ENCODE data around the gene RAD54L. TPM values are rescaled to one million over a fixed set of nuclear protein-coding genes. Genes with fewer than 3 reads are reported as not detected.
"Not testable (repeated sequence)": the region's sequence is repeated elsewhere in the genome, so short reads cannot be mapped to it uniquely, and the experiment has no call there.

RAD54L gene
- total and polyA plus RNA-seq, 2 donors (not counting 1 experiment from before 2014, with no cell fraction given) = 0.57 to 1.1 TPM

DNA sequence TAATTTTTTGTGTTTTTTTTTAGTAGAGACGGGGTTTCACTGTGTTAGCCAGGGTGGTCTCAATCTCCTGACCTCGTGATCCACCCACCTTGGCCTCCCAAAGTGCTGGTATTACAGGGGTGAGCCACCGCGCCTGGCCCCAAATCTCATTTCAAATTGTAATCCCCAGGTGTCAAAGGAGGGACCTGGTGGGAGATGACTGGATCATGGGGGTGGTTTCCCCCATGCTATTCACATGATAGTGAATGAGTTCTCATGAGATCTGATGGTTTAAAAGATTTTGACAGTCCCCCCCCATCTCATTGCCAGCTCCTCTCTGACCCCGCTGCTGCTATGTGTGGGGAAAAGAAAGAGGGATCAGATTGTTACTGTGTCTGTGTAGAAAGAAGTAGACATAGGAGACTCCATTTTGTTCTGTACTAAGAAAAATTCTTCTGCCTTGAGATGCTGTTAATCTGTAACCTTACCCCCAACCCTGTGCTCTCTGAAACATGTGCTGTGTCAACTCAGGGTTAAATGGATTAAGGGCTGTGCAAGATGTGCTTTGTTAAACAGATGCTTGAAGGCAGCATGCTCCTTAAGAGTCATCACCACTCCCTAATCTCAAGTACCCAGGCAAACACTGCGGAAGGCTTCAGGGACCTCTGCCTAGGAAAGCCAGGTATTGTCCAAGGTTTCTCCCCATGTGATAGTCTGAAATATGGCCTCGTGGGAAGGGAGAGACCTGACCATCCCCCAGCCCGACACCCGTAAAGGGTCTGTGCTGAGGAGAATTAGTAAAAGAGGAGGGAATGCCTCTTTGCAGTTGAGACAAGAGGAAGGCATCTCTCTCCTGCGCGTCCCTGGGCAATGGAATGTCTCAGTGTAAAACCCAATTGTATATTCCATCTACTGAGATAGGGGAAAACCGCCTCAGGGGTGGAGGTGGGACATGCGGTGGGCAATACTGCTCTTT is 72.7 kb downstream of the RAD54L start:
- H3K4me1 ChIP-seq (ENCODE audit: control insufficient read depth in 2 of 2, insufficient read depth in 2 of 2, low read length in 2 of 2); H3K9me3 Mint-ChIP-seq (ENCODE audit: insufficient read depth); H3K4me3 Mint-ChIP-seq; H3K27me3 Mint-ChIP-seq; H3K79me2 ChIP-seq (ENCODE audit: control insufficient read depth, insufficient read depth, low read length); H4K20me1 ChIP-seq (ENCODE audit: control insufficient read depth, insufficient read depth, low read length, poor library complexity, severe bottlenecking); H3K27me3 ChIP-seq (replicated peaks in 1 of 4; ENCODE audit: control extremely low read depth in 1 of 4, control insufficient read depth in 3 of 4, insufficient read depth in 4 of 4, low read length in 3 of 4); H3K27ac Mint-ChIP-seq; CTCF ChIA-PET; H2AFZ ChIP-seq (ENCODE audit: insufficient read depth, low read depth, low read length, poor library complexity, severe bottlenecking); H3K27ac ChIP-seq (ENCODE audit: low read length in 2 of 2); intact Hi-C loops (cut with micrococcal nuclease); H3K4me1 Mint-ChIP-seq; H3K9me3 ChIP-seq (ENCODE audit: control extremely low read depth in 1 of 3, control insufficient read depth in 2 of 3, insufficient read depth in 1 of 3, low read length in 2 of 3); H3K4me3 ChIP-seq (ENCODE audit: control extremely low read depth in 1 of 5, extremely low read depth in 1 of 5, insufficient read depth in 1 of 5, low read depth in 2 of 5, low read length in 4 of 5); DNase-seq; H3K4me2 ChIP-seq (replicated peaks; ENCODE audit: low read depth, low read length, poor library complexity, severe bottlenecking); ATAC-seq (ENCODE audit: low read depth); H3K9ac ChIP-seq (ENCODE audit: low read length): not testable (repeated sequence)
- H3K36me3 ChIP-seq (replicated peaks in 1 of 2; ENCODE audit: control extremely low read depth in 1 of 2, control insufficient read depth in 1 of 2, extremely low read depth in 1 of 2, insufficient read depth in 2 of 2, low read length in 1 of 2) = peaks cover 5 to 20% of the 10 kb centered on the region in 2 experiments
- 85% methylated on average over 4 of the region's 13 CpGs for WGBS (ENCODE audit: insufficient coverage)
- POLR2A ChIA-PET = interaction anchor here (0.7 kb wide), 1 partner anchor 13 kb away, joined by 4 read pairs; no protein-coding TSS in a partner anchor

DNA sequence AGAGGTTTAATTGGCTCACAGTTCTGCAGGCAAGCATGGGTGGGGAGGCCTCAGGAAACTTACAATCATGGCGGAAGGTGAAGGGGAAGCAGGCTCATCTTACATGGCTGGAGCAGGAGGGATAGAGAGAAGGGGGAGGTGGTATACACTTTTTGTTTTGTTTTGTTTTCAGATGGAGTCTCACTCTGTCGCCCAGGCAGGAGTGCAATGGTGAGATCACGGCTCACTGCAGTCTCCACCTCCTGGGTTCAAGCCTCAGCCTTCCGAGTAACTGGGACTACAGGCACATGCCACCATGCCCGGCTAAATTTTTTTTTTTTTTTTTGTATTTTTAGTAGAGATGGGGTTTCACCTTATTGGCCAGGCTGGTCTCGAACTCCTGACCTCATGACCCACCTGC is 74.6 kb downstream of the RAD54L start:
- DNase-seq; H3K36me3 ChIP-seq (replicated peaks in 1 of 2; ENCODE audit: control extremely low read depth in 1 of 2, control insufficient read depth in 1 of 2, extremely low read depth in 1 of 2, insufficient read depth in 2 of 2, low read length in 1 of 2); POLR2A ChIA-PET; H2AFZ ChIP-seq (ENCODE audit: insufficient read depth, low read depth, low read length, poor library complexity, severe bottlenecking); H4K20me1 ChIP-seq (ENCODE audit: control insufficient read depth, insufficient read depth, low read length, poor library complexity, severe bottlenecking); H3K27ac Mint-ChIP-seq; H3K4me1 ChIP-seq (ENCODE audit: control insufficient read depth in 2 of 2, insufficient read depth in 2 of 2, low read length in 2 of 2); H3K4me2 ChIP-seq (replicated peaks; ENCODE audit: low read depth, low read length, poor library complexity, severe bottlenecking); ATAC-seq (ENCODE audit: low read depth); H3K79me2 ChIP-seq (ENCODE audit: control insufficient read depth, insufficient read depth, low read length); H3K9ac ChIP-seq (ENCODE audit: low read length); intact Hi-C loops (cut with micrococcal nuclease); H3K27ac ChIP-seq (ENCODE audit: low read length in 2 of 2); H3K9me3 Mint-ChIP-seq (ENCODE audit: insufficient read depth); H3K4me3 Mint-ChIP-seq; H3K27me3 Mint-ChIP-seq; H3K4me3 ChIP-seq (ENCODE audit: control extremely low read depth in 1 of 5, extremely low read depth in 1 of 5, insufficient read depth in 1 of 5, low read depth in 2 of 5, low read length in 4 of 5); H3K27me3 ChIP-seq (replicated peaks in 1 of 4; ENCODE audit: control extremely low read depth in 1 of 4, control insufficient read depth in 3 of 4, insufficient read depth in 4 of 4, low read length in 3 of 4): not testable (repeated sequence)
- 91% methylated on average over 3 of the region's 6 CpGs for WGBS (ENCODE audit: insufficient coverage)
- peaks cover 27% of the 10 kb centered on the region for H3K4me1 Mint-ChIP-seq
- CTCF ChIA-PET = interaction anchor here (0.6 kb wide), 1 partner anchor 11 kb away, joined by 3 read pairs; no protein-coding TSS in a partner anchor
- H3K9me3 ChIP-seq (ENCODE audit: control extremely low read depth in 1 of 3, control insufficient read depth in 2 of 3, insufficient read depth in 1 of 3, low read length in 2 of 3) = peaks cover 0 to 15% (median 0%) of the 10 kb centered on the region in 3 donors

DNA sequence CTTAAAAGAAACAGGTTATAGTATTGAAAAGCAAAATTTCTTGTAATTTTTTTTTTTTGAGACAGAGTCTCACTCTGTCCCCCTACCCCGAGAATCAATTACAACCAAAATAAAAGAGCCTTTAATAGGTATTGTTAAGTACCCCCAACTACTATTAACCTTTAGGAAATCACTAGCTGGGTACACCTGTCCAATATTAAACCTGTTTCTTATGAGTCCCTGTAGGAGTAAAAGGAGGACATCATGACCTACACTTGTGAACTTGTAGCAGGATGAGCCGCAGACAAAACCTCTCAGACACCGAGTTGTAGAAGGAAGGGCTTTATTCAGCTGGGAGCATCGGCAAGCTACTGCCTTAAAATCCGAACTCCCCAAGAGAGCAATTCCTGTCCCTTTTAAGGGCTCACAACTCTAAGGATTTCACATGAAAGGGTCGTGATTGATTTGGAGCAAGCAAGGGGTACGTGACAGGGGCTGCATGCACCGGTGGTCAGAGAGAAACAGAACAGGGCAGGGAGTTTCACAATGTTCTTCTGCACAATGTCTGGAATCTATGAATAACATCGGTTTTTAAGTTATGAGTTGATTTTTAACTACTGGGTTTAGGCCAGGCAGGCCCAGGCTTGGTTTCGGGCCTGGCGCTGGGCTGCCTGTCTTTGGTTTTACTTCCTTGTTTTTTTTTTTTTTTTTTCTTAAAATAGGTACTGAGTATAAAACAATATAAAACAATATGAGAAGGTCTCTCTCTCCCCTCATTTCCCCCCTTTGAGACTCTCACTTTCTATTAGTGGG is 77.9 kb downstream of the RAD54L start:
- H3K36me3 ChIP-seq (replicated peaks in 1 of 2; ENCODE audit: control extremely low read depth in 1 of 2, control insufficient read depth in 1 of 2, extremely low read depth in 1 of 2, insufficient read depth in 2 of 2, low read length in 1 of 2); H3K9me3 Mint-ChIP-seq (ENCODE audit: insufficient read depth); H3K27me3 ChIP-seq (replicated peaks in 1 of 4; ENCODE audit: control extremely low read depth in 1 of 4, control insufficient read depth in 3 of 4, insufficient read depth in 4 of 4, low read length in 3 of 4); H3K4me3 ChIP-seq (ENCODE audit: control extremely low read depth in 1 of 5, extremely low read depth in 1 of 5, insufficient read depth in 1 of 5, low read depth in 2 of 5, low read length in 4 of 5); ATAC-seq (ENCODE audit: low read depth); H4K20me1 ChIP-seq (ENCODE audit: control insufficient read depth, insufficient read depth, low read length, poor library complexity, severe bottlenecking); H3K4me2 ChIP-seq (replicated peaks; ENCODE audit: low read depth, low read length, poor library complexity, severe bottlenecking); CTCF ChIA-PET; H3K79me2 ChIP-seq (ENCODE audit: control insufficient read depth, insufficient read depth, low read length); H3K27me3 Mint-ChIP-seq; POLR2A ChIA-PET; intact Hi-C loops (cut with micrococcal nuclease); H3K4me1 ChIP-seq (ENCODE audit: control insufficient read depth in 2 of 2, insufficient read depth in 2 of 2, low read length in 2 of 2): not testable (repeated sequence)
- Histone ChIP-seq H3K9me3 (ENCODE audit: control extremely low read depth in 1 of 3, control insufficient read depth in 2 of 3, insufficient read depth in 1 of 3, low read length in 2 of 3) (peaks cover 0 to 15% (median 0%) of the 10 kb centered on the region in 3 donors), H2AFZ (ENCODE audit: insufficient read depth, low read depth, low read length, poor library complexity, severe bottlenecking) (peak overlapping the region; percentile 46), H3K9ac (ENCODE audit: low read length) (peak overlapping the region; percentile 16), H3K27ac (ENCODE audit: low read length in 2 of 2) (peak overlapping the region; percentile 59 to 80)
- Mint-ChIP-seq H3K27ac (peak overlapping the region; percentile 90), H3K4me3 (peak overlapping the region; percentile 42), H3K4me1 (peaks cover 30% of the 10 kb centered on the region)
- WGBS (ENCODE audit: insufficient coverage) = 100% methylated on average over 1 of the region's 11 CpGs
- DNase-seq = peak; percentile 48

All from B cell (primary cell).